ENCODE results near the gene RAPGEF2. TPM values are rescaled to one million over a fixed set of nuclear protein-coding genes. Genes with fewer than 3 reads are reported as not detected.
"Not testable (repeated sequence)": the region's sequence is repeated elsewhere in the genome, so short reads cannot be mapped to it uniquely, and the experiment has no call there.

Gene RAPGEF2
- total RNA-seq, 1 experiment from 2014 or later, result 37.1 TPM

DNA sequence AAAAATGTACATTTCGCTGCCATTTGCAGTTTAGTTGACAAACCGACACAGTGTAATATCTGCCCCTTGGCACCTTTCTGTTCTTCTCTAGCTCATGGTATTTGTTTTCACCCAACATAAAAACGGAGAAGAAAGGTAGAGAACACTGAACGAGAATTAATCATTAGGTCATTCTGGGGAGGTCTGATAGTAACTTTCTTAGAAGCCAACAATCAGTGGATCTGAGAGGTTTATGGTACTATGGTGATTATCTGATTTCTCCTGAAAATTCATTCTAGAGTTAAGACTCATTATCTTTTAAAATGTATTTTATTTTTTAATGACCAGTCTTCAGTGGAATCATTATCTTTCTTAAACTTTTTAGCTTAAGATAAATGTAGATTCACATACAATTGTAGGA lies 8.5 kb downstream of the RAPGEF2 start:
- peaks cover 15 to 28% (median 17%) of the 10 kb centered on the region in 3 experiments for H3K36me3 Mint-ChIP-seq (ENCODE audit: insufficient read depth in 1 of 3, low read depth in 3 of 3)

GRCh38 chr4:159113366-159113765 lies 10.5 kb downstream of the RAPGEF2 start:
- not testable (repeated sequence) for H2BK20ac ChIP-seq (ENCODE audit: low read depth, low read length, poor library complexity, severe bottlenecking); H3K18ac ChIP-seq (ENCODE audit: insufficient read length, low read depth, low read length); H4K5ac ChIP-seq (ENCODE audit: insufficient read length, low read depth, low read length); H3K23ac ChIP-seq (ENCODE audit: insufficient read length, low read depth, low read length); H3K4me3 Mint-ChIP-seq; H3K27ac ChIP-seq (ENCODE audit: insufficient read length, low read depth, low read length); H3K27ac Mint-ChIP-seq; H4K20me1 ChIP-seq (ENCODE audit: control insufficient read depth, insufficient read depth, insufficient read length); H2AK5ac ChIP-seq (ENCODE audit: insufficient read length, low read length); H3K4me2 ChIP-seq (ENCODE audit: insufficient read depth, insufficient read length, low read length); H3T11ph ChIP-seq (ENCODE audit: low read length); H4K91ac ChIP-seq (ENCODE audit: insufficient read length, low read depth, low read length); H3K9me3 ChIP-seq (ENCODE audit: control insufficient read depth, low read depth, low read length); H3K9ac ChIP-seq (ENCODE audit: extremely low read depth, insufficient read length, low read length); H3K9me3 Mint-ChIP-seq; H3K4me1 ChIP-seq (ENCODE audit: insufficient read depth, low read length); H2BK15ac ChIP-seq (ENCODE audit: low read depth, low read length); H3K23me2 ChIP-seq (ENCODE audit: insufficient read length, low read depth, low read length, poor library complexity, severe bottlenecking); H3K56ac ChIP-seq (ENCODE audit: insufficient read length, low read depth, low read length); H3K27me3 ChIP-seq (ENCODE audit: insufficient read depth, low read length); H2AFZ ChIP-seq (ENCODE audit: low read length); H4K8ac ChIP-seq (replicated peaks; ENCODE audit: insufficient read length, low read depth, low read length); H3K79me1 ChIP-seq (ENCODE audit: insufficient read depth, low read depth, low read length, poor library complexity, severe bottlenecking); H3K4ac ChIP-seq (ENCODE audit: low read depth, low read length); H3K27me3 Mint-ChIP-seq (ENCODE audit: low read depth); H2BK5ac ChIP-seq (ENCODE audit: insufficient read length, low read length); H2BK12ac ChIP-seq (ENCODE audit: insufficient read length, low read depth, low read length); H2BK120ac ChIP-seq (ENCODE audit: low read depth, low read length, poor library complexity, severe bottlenecking); DNase-seq; H3K14ac ChIP-seq (ENCODE audit: insufficient read depth, low read length)
- WGBS (ENCODE audit: extremely low coverage, insufficient read length, low lambda C conversion rate), result no CpG with 5 or more reads among the region's 7 CpGs
- Mint-ChIP-seq H3K36me3 (ENCODE audit: insufficient read depth in 1 of 3, low read depth in 3 of 3) (peaks cover 15 to 28% (median 17%) of the 10 kb centered on the region in 3 experiments), H3K4me1 (peaks cover 19 to 21% of the 10 kb centered on the region in 2 experiments)
- peaks cover 11% of the 10 kb centered on the region; the same call in 1 of the 2 replicates for H3K79me2 ChIP-seq (ENCODE audit: insufficient read depth, low read length)

More for the DNA sequence above, 8.5 kb downstream of the RAPGEF2 start:
- H3K18ac ChIP-seq (ENCODE audit: insufficient read length, low read depth, low read length), result no peak overlapping the region
- no peak overlapping the region for H2BK5ac ChIP-seq (ENCODE audit: insufficient read length, low read length)
- no peaks in the 10 kb centered on the region for H3K23me2 ChIP-seq (ENCODE audit: insufficient read length, low read depth, low read length, poor library complexity, severe bottlenecking)
- H4K20me1 ChIP-seq (ENCODE audit: control insufficient read depth, insufficient read depth, insufficient read length), result no peaks in the 10 kb centered on the region
- no peak overlapping the region for H3T11ph ChIP-seq (ENCODE audit: low read length)
- no peaks in the 10 kb centered on the region for H3K9me3 ChIP-seq (ENCODE audit: control insufficient read depth, low read depth, low read length)
- H3K79me2 ChIP-seq (ENCODE audit: insufficient read depth, low read length), result peaks cover 11% of the 10 kb centered on the region; the same call in 1 of the 2 replicates
- no CpG with 5 or more reads among the region's 4 CpGs for WGBS (ENCODE audit: extremely low coverage, insufficient read length, low lambda C conversion rate)
- peak overlapping the region; percentile 7 for H3K23ac ChIP-seq (ENCODE audit: insufficient read length, low read depth, low read length)
- no peak overlapping the region for H3K14ac ChIP-seq (ENCODE audit: insufficient read depth, low read length)
- peak overlapping the region in 1 of 3 experiments; percentile 85; a peak in 2 of 7 replicates for H3K27ac Mint-ChIP-seq
- no peak for DNase-seq
- H3K56ac ChIP-seq (ENCODE audit: insufficient read length, low read depth, low read length), result no peak overlapping the region
- H3K4ac ChIP-seq (ENCODE audit: low read depth, low read length), result no peak overlapping the region
- H3K27me3 ChIP-seq (ENCODE audit: insufficient read depth, low read length), result no peaks in the 10 kb centered on the region
- no peak overlapping the region for H4K8ac ChIP-seq (replicated peaks; ENCODE audit: insufficient read length, low read depth, low read length)
- H3K9me3 Mint-ChIP-seq, result peaks cover 4 to 8% of the 10 kb centered on the region in 2 experiments
- no peak overlapping the region for H2AK5ac ChIP-seq (ENCODE audit: insufficient read length, low read length)
- no peak overlapping the region for H4K5ac ChIP-seq (ENCODE audit: insufficient read length, low read depth, low read length)
- no peak overlapping the region for H2BK12ac ChIP-seq (ENCODE audit: insufficient read length, low read depth, low read length)
- H4K91ac ChIP-seq (ENCODE audit: insufficient read length, low read depth, low read length), result no peak overlapping the region
- H3K4me2 ChIP-seq (ENCODE audit: insufficient read depth, insufficient read length, low read length), result no peak overlapping the region
- no peak overlapping the region for H3K4me3 Mint-ChIP-seq
- no peak overlapping the region for H2BK15ac ChIP-seq (ENCODE audit: low read depth, low read length)
- H3K9ac ChIP-seq (ENCODE audit: extremely low read depth, insufficient read length, low read length), result no peak overlapping the region
- no peak overlapping the region for H2BK120ac ChIP-seq (ENCODE audit: low read depth, low read length, poor library complexity, severe bottlenecking)
- TF ChIP-seq CTCF (conservative IDR thresholded peaks at IDR 0.05), result no peak
- no peaks in the 10 kb centered on the region for H3K27me3 Mint-ChIP-seq (ENCODE audit: low read depth)
- no peak overlapping the region for H2AFZ ChIP-seq (ENCODE audit: low read length)
- H3K27ac ChIP-seq (ENCODE audit: insufficient read length, low read depth, low read length), result no peak overlapping the region
- peaks cover 5% of the 10 kb centered on the region; the same call in 1 of the 2 replicates for H3K4me1 ChIP-seq (ENCODE audit: insufficient read depth, low read length)
- H3K4me1 Mint-ChIP-seq, result peaks cover 27 to 28% of the 10 kb centered on the region in 2 experiments
- peaks cover 8% of the 10 kb centered on the region for H3K79me1 ChIP-seq (ENCODE audit: insufficient read depth, low read depth, low read length, poor library complexity, severe bottlenecking)
- no peak overlapping the region for H2BK20ac ChIP-seq (ENCODE audit: low read depth, low read length, poor library complexity, severe bottlenecking)
